ENCODE data around the gene CDON.

DNA sequence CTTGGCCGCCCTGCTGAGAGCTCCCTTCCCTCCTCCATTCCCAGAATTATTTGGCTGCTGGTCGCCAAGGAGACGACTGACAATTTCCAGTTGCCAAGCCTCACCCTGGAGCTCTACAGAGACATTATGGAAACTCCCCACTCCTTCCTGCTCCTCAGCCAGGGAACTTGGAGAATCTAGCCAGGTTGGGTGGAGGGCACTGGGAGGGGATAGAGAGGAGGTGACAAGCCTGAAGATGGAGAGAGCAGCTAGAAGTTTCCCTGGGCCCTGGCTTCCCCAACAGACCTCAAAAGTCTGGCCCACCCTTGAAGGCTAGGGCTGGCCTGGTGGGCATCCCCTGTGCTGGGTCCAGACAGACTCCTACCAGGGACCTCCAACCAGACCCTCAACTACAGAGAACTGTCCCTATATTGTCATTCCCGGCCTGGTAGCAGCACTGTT is 123.6 kb downstream of the CDON start:
- no peak for TF ChIP-seq CTCF (IDR thresholded peaks at IDR 0.05)
- no peak for TF ChIP-seq POLR2A (IDR thresholded peaks at IDR 0.05)
- TF ChIP-seq POLR2AphosphoS5 (IDR thresholded peaks at IDR 0.05): no peak
- no peak for TF ChIP-seq EP300 (IDR thresholded peaks at IDR 0.05)
